Measurements from ENCODE around the gene ARRDC1. TPM values are rescaled to one million over a fixed set of nuclear protein-coding genes. Genes with fewer than 3 reads are reported as not detected.

Gene ARRDC1
- polyA plus RNA-seq, 4 donors, result 63.4 to 236 (median 123) TPM

GRCh38 chr9:137604345-137605086 is 970 bp upstream of the ARRDC1 start:
- 8 to 28% (median 11%) methylated on average over 22 to 49 of the region's 49 CpGs for WGBS, 3 donors
- H3K4me1 ChIP-seq (ENCODE audit: control insufficient read depth in 3 of 3, insufficient read depth in 2 of 3, low read depth in 1 of 3, low read length in 2 of 3), result peaks cover 3 to 15% (median 5%) of the 10 kb centered on the region in 3 donors
- H3K27ac ChIP-seq (ENCODE audit: low read depth in 1 of 3, low read length in 2 of 3), result no peak overlapping the region
- H3K27me3 ChIP-seq (ENCODE audit: control insufficient read depth in 3 of 3, insufficient read depth in 3 of 3, low read length in 3 of 3), result peaks cover 0 to 12% (median 0%) of the 10 kb centered on the region in 3 donors
- no peaks in the 10 kb centered on the region for H3K9me3 ChIP-seq (ENCODE audit: control insufficient read depth in 2 of 2, insufficient read depth in 1 of 2, low read depth in 1 of 2, low read length in 1 of 2)
- H3K4me3 ChIP-seq (ENCODE audit: low read depth in 1 of 3, low read length in 3 of 3), result peak overlapping the region; percentile 40 to 57 (median 45)
- H3K36me3 ChIP-seq (ENCODE audit: control insufficient read depth in 3 of 3, insufficient read depth in 2 of 3, low read depth in 1 of 3, low read length in 3 of 3), result peaks cover 0 to 13% (median 0%) of the 10 kb centered on the region in 3 donors
- FAIRE-seq, result no peak
- no peak for DNase-seq

GRCh38 chr9:137606005-137606621 is 627 bp downstream of the ARRDC1 start:
- H3K4me3 ChIP-seq (ENCODE audit: low read depth in 1 of 3, low read length in 3 of 3), result peak overlapping the region; percentile 60 to 92 (median 79)
- H3K27me3 ChIP-seq (ENCODE audit: control insufficient read depth in 3 of 3, insufficient read depth in 3 of 3, low read length in 3 of 3), result peaks cover 0 to 12% (median 0%) of the 10 kb centered on the region in 3 donors
- peak overlapping the region; percentile 56 to 99 (median 97) for H3K27ac ChIP-seq (ENCODE audit: low read depth in 1 of 3, low read length in 2 of 3)
- peaks cover 3 to 16% (median 5%) of the 10 kb centered on the region in 3 donors for H3K4me1 ChIP-seq (ENCODE audit: control insufficient read depth in 3 of 3, insufficient read depth in 2 of 3, low read depth in 1 of 3, low read length in 2 of 3)
- H3K36me3 ChIP-seq (ENCODE audit: control insufficient read depth in 3 of 3, insufficient read depth in 2 of 3, low read depth in 1 of 3, low read length in 3 of 3), result peaks cover 0 to 20% (median 0%) of the 10 kb centered on the region in 3 donors
- DNase-seq (peak; percentile 51 to 70), FAIRE-seq (no peak)
- H3K9me3 ChIP-seq (ENCODE audit: control insufficient read depth in 2 of 2, insufficient read depth in 1 of 2, low read depth in 1 of 2, low read length in 1 of 2), result no peaks in the 10 kb centered on the region
- 0 to 4% (median 3%) methylated on average over 29 to 57 of the region's 57 CpGs for WGBS, 3 donors

- peak in 1 of 2 donors; percentile 41 for DNase-seq
These were observed 1.2 kb downstream of the ARRDC1 start for GRCh38 chr9:137606734-137607138.

GRCh38 chr9:137607141-137607857 is 1.8 kb downstream of the ARRDC1 start:
- Histone ChIP-seq H3K4me3 (ENCODE audit: low read depth in 1 of 3, low read length in 3 of 3) (peak overlapping the region; percentile 60 to 92 (median 79)), H3K27ac (ENCODE audit: low read depth in 1 of 3, low read length in 2 of 3) (peak overlapping the region in 2 of 3 donors; percentile 56 to 97), H3K9me3 (ENCODE audit: control insufficient read depth in 2 of 2, insufficient read depth in 1 of 2, low read depth in 1 of 2, low read length in 1 of 2) (no peaks in the 10 kb centered on the region), H3K4me1 (ENCODE audit: control insufficient read depth in 3 of 3, insufficient read depth in 2 of 3, low read depth in 1 of 3, low read length in 2 of 3) (peaks cover 3 to 28% (median 5%) of the 10 kb centered on the region in 3 donors), H3K27me3 (ENCODE audit: control insufficient read depth in 3 of 3, insufficient read depth in 3 of 3, low read length in 3 of 3) (peaks cover 0 to 12% (median 0%) of the 10 kb centered on the region in 3 donors), H3K36me3 (ENCODE audit: control insufficient read depth in 3 of 3, insufficient read depth in 2 of 3, low read depth in 1 of 3, low read length in 3 of 3) (peaks cover 0 to 22% (median 0%) of the 10 kb centered on the region in 3 donors)
- 23 to 47% (median 37%) methylated on average over 17 of the region's 17 CpGs for WGBS, 3 donors
- peak; percentile 38 to 75 for DNase-seq
- FAIRE-seq, result no peak

More at GRCh38 chr9:137606734-137607138, 1.2 kb downstream of the ARRDC1 start:
- WGBS, 3 donors, result 7 to 38% (median 9%) methylated on average over 12 to 13 of the region's 13 CpGs
- Histone ChIP-seq H3K36me3 (ENCODE audit: control insufficient read depth in 3 of 3, insufficient read depth in 2 of 3, low read depth in 1 of 3, low read length in 3 of 3) (peaks cover 0 to 20% (median 0%) of the 10 kb centered on the region in 3 donors), H3K9me3 (ENCODE audit: control insufficient read depth in 2 of 2, insufficient read depth in 1 of 2, low read depth in 1 of 2, low read length in 1 of 2) (no peaks in the 10 kb centered on the region), H3K4me1 (ENCODE audit: control insufficient read depth in 3 of 3, insufficient read depth in 2 of 3, low read depth in 1 of 3, low read length in 2 of 3) (peaks cover 3 to 23% (median 5%) of the 10 kb centered on the region in 3 donors), H3K27ac (ENCODE audit: low read depth in 1 of 3, low read length in 2 of 3) (peak overlapping the region; percentile 56 to 99 (median 97)), H3K27me3 (ENCODE audit: control insufficient read depth in 3 of 3, insufficient read depth in 3 of 3, low read length in 3 of 3) (peaks cover 0 to 12% (median 0%) of the 10 kb centered on the region in 3 donors), H3K4me3 (ENCODE audit: low read depth in 1 of 3, low read length in 3 of 3) (peak overlapping the region; percentile 60 to 92 (median 79))
- no peak for FAIRE-seq

- no peaks in the 10 kb centered on the region for H3K9me3 ChIP-seq (ENCODE audit: control insufficient read depth in 2 of 2, insufficient read depth in 1 of 2, low read depth in 1 of 2, low read length in 1 of 2)
- H3K27me3 ChIP-seq (ENCODE audit: control insufficient read depth in 3 of 3, insufficient read depth in 3 of 3, low read length in 3 of 3), result no peaks in the 10 kb centered on the region
- DNase-seq (no peak), FAIRE-seq (no peak)
- H3K27ac ChIP-seq (ENCODE audit: low read depth in 1 of 3, low read length in 2 of 3), result peak overlapping the region in 2 of 3 donors; percentile 92 to 96
- H3K36me3 ChIP-seq (ENCODE audit: control insufficient read depth in 3 of 3, insufficient read depth in 2 of 3, low read depth in 1 of 3, low read length in 3 of 3), result peaks cover 4 to 58% (median 6%) of the 10 kb centered on the region in 3 donors
- WGBS, 3 donors, result 84 to 91% (median 87%) methylated on average over 6 of the region's 6 CpGs
- no peak overlapping the region for H3K4me3 ChIP-seq (ENCODE audit: low read depth in 1 of 3, low read length in 3 of 3)
- peaks cover 5 to 37% (median 7%) of the 10 kb centered on the region in 3 donors for H3K4me1 ChIP-seq (ENCODE audit: control insufficient read depth in 3 of 3, insufficient read depth in 2 of 3, low read depth in 1 of 3, low read length in 2 of 3)
These were observed 5.5 kb downstream of the ARRDC1 start for GRCh38 chr9:137610944-137611343.

GRCh38 chr9:137611623-137612609 is 6.4 kb downstream of the ARRDC1 start:
- Histone ChIP-seq H3K9me3 (ENCODE audit: control insufficient read depth in 2 of 2, insufficient read depth in 1 of 2, low read depth in 1 of 2, low read length in 1 of 2) (no peaks in the 10 kb centered on the region), H3K4me3 (ENCODE audit: low read depth in 1 of 3, low read length in 3 of 3) (no peak overlapping the region), H3K27ac (ENCODE audit: low read depth in 1 of 3, low read length in 2 of 3) (peak overlapping the region; percentile 92 to 98 (median 96)), H3K4me1 (ENCODE audit: control insufficient read depth in 3 of 3, insufficient read depth in 2 of 3, low read depth in 1 of 3, low read length in 2 of 3) (peaks cover 5 to 32% (median 7%) of the 10 kb centered on the region in 3 donors), H3K27me3 (ENCODE audit: control insufficient read depth in 3 of 3, insufficient read depth in 3 of 3, low read length in 3 of 3) (no peaks in the 10 kb centered on the region), H3K36me3 (ENCODE audit: control insufficient read depth in 3 of 3, insufficient read depth in 2 of 3, low read depth in 1 of 3, low read length in 3 of 3) (peaks cover 6 to 67% (median 6%) of the 10 kb centered on the region in 3 donors)
- peak; percentile 92 to 98 for DNase-seq
- 9 to 35% (median 19%) methylated on average over 21 of the region's 21 CpGs for WGBS, 3 donors
- no peak for FAIRE-seq

GRCh38 chr9:137612741-137613142 is 7.3 kb downstream of the ARRDC1 start:
- no peak overlapping the region for H3K4me3 ChIP-seq (ENCODE audit: low read depth in 1 of 3, low read length in 3 of 3)
- peak overlapping the region; percentile 92 to 98 (median 96) for H3K27ac ChIP-seq (ENCODE audit: low read depth in 1 of 3, low read length in 2 of 3)
- no peak for FAIRE-seq
- no peaks in the 10 kb centered on the region for H3K27me3 ChIP-seq (ENCODE audit: control insufficient read depth in 3 of 3, insufficient read depth in 3 of 3, low read length in 3 of 3)
- H3K9me3 ChIP-seq (ENCODE audit: control insufficient read depth in 2 of 2, insufficient read depth in 1 of 2, low read depth in 1 of 2, low read length in 1 of 2), result no peaks in the 10 kb centered on the region
- WGBS, 3 donors, result 59 to 63% (median 61%) methylated on average over 7 to 8 of the region's 8 CpGs
- DNase-seq, result no peak
- H3K36me3 ChIP-seq (ENCODE audit: control insufficient read depth in 3 of 3, insufficient read depth in 2 of 3, low read depth in 1 of 3, low read length in 3 of 3), result peaks cover 6 to 67% (median 6%) of the 10 kb centered on the region in 3 donors
- H3K4me1 ChIP-seq (ENCODE audit: control insufficient read depth in 3 of 3, insufficient read depth in 2 of 3, low read depth in 1 of 3, low read length in 2 of 3), result peaks cover 0 to 28% (median 4%) of the 10 kb centered on the region in 3 donors

Measured in small intestine (tissue), 7 donors.